SKM-1 treated with dmso at 0.1 percent for 144 hours (cell line): Measurements from ENCODE around the gene PCNX3.
"Not testable (repeated sequence)": the region's sequence is repeated elsewhere in the genome, so short reads cannot be mapped to it uniquely, and the experiment has no call there.

ENCODE experiments used
- DNase-seq: peaks from one replicate; lab custom pipeline; 2025; ENCODE audit not compliant: unreplicated experiment; lab: John Stamatoyannopoulos, UW

PCNX3 gene

GRCh38 chr11:65680192-65680743 lies 64.7 kb downstream of the PCNX3 start:
- DNase-seq = no peak

- not testable (repeated sequence) for DNase-seq
These were observed 67.9 kb downstream of the PCNX3 start for GRCh38 chr11:65683480-65683879.

GRCh38 chr11:65685981-65686380 lies 70.4 kb downstream of the PCNX3 start:
- DNase-seq = no peak
